Measurements from ENCODE around the gene LRIG1. TPM values are rescaled to one million over a fixed set of nuclear protein-coding genes. Genes with fewer than 3 reads are reported as not detected.

The LRIG1 gene
- total RNA-seq, 1 experiment from 2014 or later, result 52.4 TPM

GRCh38 chr3:66400411-66401156 lies 100.2 kb downstream of the LRIG1 start:
- no peak for DNase-seq
- no peaks in the 10 kb centered on the region for H3K36me3 ChIP-seq (ENCODE audit: insufficient read depth, low read length)
- H3K9me2 ChIP-seq (replicated peaks; ENCODE audit: insufficient read depth, low read length), result no peaks in the 10 kb centered on the region

GRCh38 chr3:66399529-66400232 lies 101.1 kb downstream of the LRIG1 start:
- Histone ChIP-seq H3K9ac (ENCODE audit: low read length) (no peak overlapping the region), H3K27me3 (ENCODE audit: low read length) (no peaks in the 10 kb centered on the region)

More at GRCh38 chr3:66400411-66401156, 100.2 kb downstream of the LRIG1 start:
- H2AFZ ChIP-seq (ENCODE audit: low read length), result no peak overlapping the region
- no peaks in the 10 kb centered on the region for H3K4me1 ChIP-seq (ENCODE audit: low read length)
- H3K9me3 ChIP-seq (ENCODE audit: low read length), result no peaks in the 10 kb centered on the region
- H3K79me2 ChIP-seq (ENCODE audit: low read length), result no peaks in the 10 kb centered on the region
- no peak overlapping the region for H3K4me3 ChIP-seq (ENCODE audit: low read length)
- no peak overlapping the region for H3K4me2 ChIP-seq (ENCODE audit: low read depth, low read length, poor library complexity, severe bottlenecking)
- H3K9ac ChIP-seq (ENCODE audit: low read length), result no peak overlapping the region
- no peaks in the 10 kb centered on the region for H4K20me1 ChIP-seq (ENCODE audit: insufficient read depth, low read depth, low read length)
- no peaks in the 10 kb centered on the region for H3K27me3 ChIP-seq (ENCODE audit: low read length)
- H3K27ac ChIP-seq (ENCODE audit: low read length), result no peak overlapping the region

GRCh38 chr3:66398228-66399025 lies 102.4 kb downstream of the LRIG1 start:
- H3K9ac ChIP-seq (ENCODE audit: low read length), result no peak overlapping the region
- H3K27me3 ChIP-seq (ENCODE audit: low read length), result no peaks in the 10 kb centered on the region

More at GRCh38 chr3:66399529-66400232, 101.1 kb downstream of the LRIG1 start:
- H3K4me1 ChIP-seq (ENCODE audit: low read length), result peaks cover 3% of the 10 kb centered on the region
- DNase-seq, result no peak
- no peaks in the 10 kb centered on the region for H4K20me1 ChIP-seq (ENCODE audit: insufficient read depth, low read depth, low read length)
- H2AFZ ChIP-seq (ENCODE audit: low read length), result no peak overlapping the region
- H3K36me3 ChIP-seq (ENCODE audit: insufficient read depth, low read length), result no peaks in the 10 kb centered on the region
- no peaks in the 10 kb centered on the region for H3K9me3 ChIP-seq (ENCODE audit: low read length)
- H3K4me3 ChIP-seq (ENCODE audit: low read length), result no peak overlapping the region
- H3K4me2 ChIP-seq (ENCODE audit: low read depth, low read length, poor library complexity, severe bottlenecking), result no peak overlapping the region
- no peaks in the 10 kb centered on the region for H3K9me2 ChIP-seq (replicated peaks; ENCODE audit: insufficient read depth, low read length)
- no peak overlapping the region for H3K27ac ChIP-seq (ENCODE audit: low read length)
- no peaks in the 10 kb centered on the region for H3K79me2 ChIP-seq (ENCODE audit: low read length)

GRCh38 chr3:66397745-66398144 lies 103.1 kb downstream of the LRIG1 start:
- Histone ChIP-seq H2AFZ (ENCODE audit: low read length) (no peak overlapping the region), H3K36me3 (ENCODE audit: insufficient read depth, low read length) (no peaks in the 10 kb centered on the region)

More at GRCh38 chr3:66398228-66399025, 102.4 kb downstream of the LRIG1 start:
- no peaks in the 10 kb centered on the region for H3K36me3 ChIP-seq (ENCODE audit: insufficient read depth, low read length)
- peaks cover 15% of the 10 kb centered on the region for H3K4me1 ChIP-seq (ENCODE audit: low read length)
- no peaks in the 10 kb centered on the region for H3K9me3 ChIP-seq (ENCODE audit: low read length)
- H3K4me3 ChIP-seq (ENCODE audit: low read length), result no peak overlapping the region
- H2AFZ ChIP-seq (ENCODE audit: low read length), result no peak overlapping the region
- no peaks in the 10 kb centered on the region for H3K9me2 ChIP-seq (replicated peaks; ENCODE audit: insufficient read depth, low read length)
- no peak for DNase-seq
- no peaks in the 10 kb centered on the region for H3K79me2 ChIP-seq (ENCODE audit: low read length)
- H3K4me2 ChIP-seq (ENCODE audit: low read depth, low read length, poor library complexity, severe bottlenecking), result no peak overlapping the region
- peak overlapping the region; percentile 16; the same call in 1 of the 2 replicates for H3K27ac ChIP-seq (ENCODE audit: low read length)
- H4K20me1 ChIP-seq (ENCODE audit: insufficient read depth, low read depth, low read length), result no peaks in the 10 kb centered on the region

GRCh38 chr3:66396888-66397287 lies 103.9 kb downstream of the LRIG1 start:
- no peaks in the 10 kb centered on the region for H3K36me3 ChIP-seq (ENCODE audit: insufficient read depth, low read length)
- no peaks in the 10 kb centered on the region for H3K79me2 ChIP-seq (ENCODE audit: low read length)
- DNase-seq, result no peak

More at GRCh38 chr3:66397745-66398144, 103.1 kb downstream of the LRIG1 start:
- H3K9me2 ChIP-seq (replicated peaks; ENCODE audit: insufficient read depth, low read length), result no peaks in the 10 kb centered on the region
- H3K4me2 ChIP-seq (ENCODE audit: low read depth, low read length, poor library complexity, severe bottlenecking), result no peak overlapping the region
- H3K4me1 ChIP-seq (ENCODE audit: low read length), result peaks cover 22% of the 10 kb centered on the region
- no peaks in the 10 kb centered on the region for H3K27me3 ChIP-seq (ENCODE audit: low read length)
- DNase-seq, result no peak
- H4K20me1 ChIP-seq (ENCODE audit: insufficient read depth, low read depth, low read length), result no peaks in the 10 kb centered on the region
- H3K9ac ChIP-seq (ENCODE audit: low read length), result no peak overlapping the region
- H3K27ac ChIP-seq (ENCODE audit: low read length), result peak overlapping the region; percentile 16; the same call in 1 of the 2 replicates
- no peaks in the 10 kb centered on the region for H3K9me3 ChIP-seq (ENCODE audit: low read length)
- no peak overlapping the region for H3K4me3 ChIP-seq (ENCODE audit: low read length)
- no peaks in the 10 kb centered on the region for H3K79me2 ChIP-seq (ENCODE audit: low read length)

GRCh38 chr3:66396161-66396760 lies 104.6 kb downstream of the LRIG1 start:
- Histone ChIP-seq H3K4me1 (ENCODE audit: low read length) (peaks cover 24% of the 10 kb centered on the region), H2AFZ (ENCODE audit: low read length) (no peak overlapping the region), H3K9me2 (replicated peaks; ENCODE audit: insufficient read depth, low read length) (no peaks in the 10 kb centered on the region), H3K4me3 (ENCODE audit: low read length) (no peak overlapping the region), H3K4me2 (ENCODE audit: low read depth, low read length, poor library complexity, severe bottlenecking) (no peak overlapping the region), H3K79me2 (ENCODE audit: low read length) (no peaks in the 10 kb centered on the region), H3K36me3 (ENCODE audit: insufficient read depth, low read length) (no peaks in the 10 kb centered on the region), H3K9ac (ENCODE audit: low read length) (no peak overlapping the region), H3K9me3 (ENCODE audit: low read length) (no peaks in the 10 kb centered on the region), H3K27me3 (ENCODE audit: low read length) (no peaks in the 10 kb centered on the region), H3K27ac (ENCODE audit: low read length) (no peak overlapping the region), H4K20me1 (ENCODE audit: insufficient read depth, low read depth, low read length) (no peaks in the 10 kb centered on the region)
- no peak for DNase-seq

More at GRCh38 chr3:66396888-66397287, 103.9 kb downstream of the LRIG1 start:
- Histone ChIP-seq H2AFZ (ENCODE audit: low read length) (no peak overlapping the region), H3K4me2 (ENCODE audit: low read depth, low read length, poor library complexity, severe bottlenecking) (no peak overlapping the region), H3K9ac (ENCODE audit: low read length) (no peak overlapping the region), H4K20me1 (ENCODE audit: insufficient read depth, low read depth, low read length) (no peaks in the 10 kb centered on the region), H3K9me3 (ENCODE audit: low read length) (no peaks in the 10 kb centered on the region), H3K4me3 (ENCODE audit: low read length) (no peak overlapping the region), H3K9me2 (replicated peaks; ENCODE audit: insufficient read depth, low read length) (no peaks in the 10 kb centered on the region), H3K27me3 (ENCODE audit: low read length) (no peaks in the 10 kb centered on the region), H3K27ac (ENCODE audit: low read length) (no peak overlapping the region), H3K4me1 (ENCODE audit: low read length) (peaks cover 22% of the 10 kb centered on the region)

GRCh38 chr3:66395635-66396034 lies 105.2 kb downstream of the LRIG1 start:
- Histone ChIP-seq H3K4me3 (ENCODE audit: low read length) (no peak overlapping the region), H3K9me3 (ENCODE audit: low read length) (no peaks in the 10 kb centered on the region), H3K27ac (ENCODE audit: low read length) (no peak overlapping the region), H3K4me2 (ENCODE audit: low read depth, low read length, poor library complexity, severe bottlenecking) (no peak overlapping the region), H2AFZ (ENCODE audit: low read length) (no peak overlapping the region), H3K27me3 (ENCODE audit: low read length) (no peaks in the 10 kb centered on the region), H3K79me2 (ENCODE audit: low read length) (no peaks in the 10 kb centered on the region), H3K36me3 (ENCODE audit: insufficient read depth, low read length) (no peaks in the 10 kb centered on the region), H3K4me1 (ENCODE audit: low read length) (peaks cover 30% of the 10 kb centered on the region), H3K9me2 (replicated peaks; ENCODE audit: insufficient read depth, low read length) (no peaks in the 10 kb centered on the region), H3K9ac (ENCODE audit: low read length) (no peak overlapping the region), H4K20me1 (ENCODE audit: insufficient read depth, low read depth, low read length) (no peaks in the 10 kb centered on the region)
- no peak for DNase-seq

All from Karpas-422 (cell line).